Kidney (tissue), 14 donors: Measurements from ENCODE around the gene ADAMTS12. TPM values are rescaled to one million over a fixed set of nuclear protein-coding genes. Genes with fewer than 3 reads are reported as not detected.
A peak's percentile ranks its signal among the peaks of the same experiment; 100 is the strongest.

Source experiments
- DNase-seq, 5 donors: peaks; one replicate each; pipeline ENCODE4 v3.0.0-alpha.2; 2013 to 2020
- FAIRE-seq: peaks from 2 replicates; lab custom pipeline; 2012; peaks lifted over from hg19 to GRCh38; lab: Jason Lieb, UNC
- H3K27ac ChIP-seq, 2 donors: one replicate each; pipeline ENCODE4 v1.7.0; 2013; ENCODE audit warnings: low read depth in 2 of 2, low read length in 2 of 2, inconsistent platforms in 1 of 2
- H3K27me3 ChIP-seq: one replicate; pipeline ENCODE4 v1.7.1; 2013; ENCODE audit warnings: low read length, inconsistent platforms; ENCODE audit not compliant: control insufficient read depth, insufficient read depth
- H3K36me3 ChIP-seq, 3 donors: one replicate each; pipeline versions ENCODE4 v1.7.0 to v1.7.1; 2013; ENCODE audit warnings: low read length in 3 of 3, control low read depth in 1 of 3, inconsistent platforms in 1 of 3; ENCODE audit not compliant: insufficient read depth in 3 of 3, control insufficient read depth in 2 of 3
- H3K4me1 ChIP-seq, 3 donors: one replicate each; pipeline versions ENCODE4 v1.7.0 to v1.7.1; 2013; ENCODE audit warnings: low read length in 3 of 3, inconsistent platforms in 1 of 3, low read depth in 1 of 3; ENCODE audit not compliant: control insufficient read depth in 2 of 3, insufficient read depth in 2 of 3
- H3K4me3 ChIP-seq, 3 donors: one replicate each; pipeline versions ENCODE4 v1.7.0 to v1.8.1; 2013; ENCODE audit warnings: low read length in 3 of 3, control low read depth in 1 of 3, inconsistent platforms in 1 of 3
- H3K9ac ChIP-seq, 3 donors: one replicate each; pipeline versions ENCODE4 v1.7.0 to v1.7.1; 2013; ENCODE audit warnings: low read length in 3 of 3, control low read depth in 1 of 3, inconsistent platforms in 1 of 3
- H3K9me3 ChIP-seq, 3 donors: one replicate each; pipeline versions ENCODE4 v1.7.0 to v1.7.1; 2013; ENCODE audit warnings: low read length in 3 of 3, control low read depth in 1 of 3, inconsistent platforms in 1 of 3; ENCODE audit not compliant: control insufficient read depth in 2 of 3, insufficient read depth in 1 of 3
- CTCF ChIP-seq: IDR thresholded peaks from 3 replicates; pipeline ENCODE4 v1.5.1; 2012; ENCODE audit warnings: mild to moderate bottlenecking, moderate library complexity, borderline replicate concordance; ENCODE audit not compliant: insufficient read depth; ENCODE audit errors: extremely low read depth
- intact Hi-C: fragments of 100-400 bp; cut with DNase I; formaldehyde crosslinking; loops from one replicate; pipeline ENCODE4 v1.11.1; 2022
- polyA plus RNA-seq: library from polyadenylated mRNA; stranded (reverse); fragments of 350-450 nt; fragmentation: Illumina TruSeq; extraction: RNeasy Lipid Tissue Mini Kit (QIAGEN cat#74804); gene quantifications from one replicate; pipeline ENCODE4 v1.2.3, GENCODE V29; 2014; ENCODE audit warnings: low read depth, low replicate concordance; ENCODE audit not compliant: insufficient read depth
- total RNA-seq: library from RNA; stranded (reverse); fragmentation: NEBNext Ultra II Directional; extraction: Animal tissue kit (Norgen Biotek cat#: 25700); gene quantifications from one replicate; pipeline ENCODE4 v1.2.1, GENCODE V29; 2021
- donor health status: control.
- donor health status: control.
- donor health status: control.
- donor health status: control.
- donor health status: control.
- donor health status: DM: yes; HTN: yes; CAD: no.
- donor health status: Normal renal cell carcinoma (clear cell type).

Gene ADAMTS12
- total and polyA plus RNA-seq, 2 donors from 2014 or later = 0.75 to 2.0 TPM

- peaks cover 2 to 18% (median 8%) of the 10 kb centered on the region in 3 donors for H3K9me3 ChIP-seq
- no peak overlapping the region for H3K4me3 ChIP-seq
- DNase-seq (no peak), FAIRE-seq (no peak)
- H3K27ac ChIP-seq = no peak overlapping the region
- H3K27me3 ChIP-seq = no peaks in the 10 kb centered on the region
- intact Hi-C loops = no loop called here
- H3K4me1 ChIP-seq = no peaks in the 10 kb centered on the region
- H3K9ac ChIP-seq = no peak overlapping the region
- TF ChIP-seq CTCF = no peak
- no peaks in the 10 kb centered on the region for H3K36me3 ChIP-seq
These were observed 11.3 kb upstream of the ADAMTS12 start for GRCh38 chr5:33903118-33903517.

GRCh38 chr5:33901156-33901555, 9.4 kb upstream of the ADAMTS12 start:
- intact Hi-C loops = no loop called here
- H3K4me3 ChIP-seq = no peak overlapping the region
- no peak for FAIRE-seq

GRCh38 chr5:33894566-33894965, 2.8 kb upstream of the ADAMTS12 start:
- intact Hi-C loops = no loop called here
- DNase-seq (no peak), FAIRE-seq (no peak)
- Histone ChIP-seq H3K4me3 (no peak overlapping the region), H3K36me3 (no peaks in the 10 kb centered on the region), H3K4me1 (peaks cover 0 to 7% (median 0%) of the 10 kb centered on the region in 3 donors), H3K27ac (no peak overlapping the region), H3K9me3 (no peaks in the 10 kb centered on the region), H3K27me3 (no peaks in the 10 kb centered on the region), H3K9ac (no peak overlapping the region)
- TF ChIP-seq CTCF = no peak

More at GRCh38 chr5:33901156-33901555, 9.4 kb upstream of the ADAMTS12 start:
- TF ChIP-seq CTCF = no peak
- no peaks in the 10 kb centered on the region for H3K4me1 ChIP-seq
- H3K9ac ChIP-seq = no peak overlapping the region
- H3K27me3 ChIP-seq = no peaks in the 10 kb centered on the region
- peaks cover 0 to 3% (median 0%) of the 10 kb centered on the region in 3 donors for H3K9me3 ChIP-seq
- H3K27ac ChIP-seq = no peak overlapping the region
- H3K36me3 ChIP-seq = no peaks in the 10 kb centered on the region
- DNase-seq = peak in 2 of 5 donors; percentile 4 to 61

GRCh38 chr5:33892620-33893137, 889 bp upstream of the ADAMTS12 start:
- intact Hi-C loops = no loop called here
- H3K9ac ChIP-seq = no peak overlapping the region

More at GRCh38 chr5:33892620-33893137, 889 bp upstream of the ADAMTS12 start:
- H3K27ac ChIP-seq = no peak overlapping the region
- H3K4me1 ChIP-seq = peaks cover 0 to 7% (median 0%) of the 10 kb centered on the region in 3 donors
- peak in 4 of 5 donors; percentile 24 to 79 (median 55) for DNase-seq
- FAIRE-seq = no peak
- H3K27me3 ChIP-seq = no peaks in the 10 kb centered on the region
- no peak for TF ChIP-seq CTCF
- H3K9me3 ChIP-seq = no peaks in the 10 kb centered on the region
- H3K4me3 ChIP-seq = no peak overlapping the region
- H3K36me3 ChIP-seq = no peaks in the 10 kb centered on the region
